GM12878 (cell line): Measurements from ENCODE around the gene IL4I1. TPM values are rescaled to one million over a fixed set of nuclear protein-coding genes. Genes with fewer than 3 reads are reported as not detected.

ENCODE experiments used
- BCL11A ChIP-seq: IDR thresholded peaks from 2 replicates; pipeline ENCODE4 v1.6.1; 2011; ENCODE audit warnings: low read depth, low read length
- CBX5 ChIP-seq: sonication (generic); IDR thresholded peaks from 2 replicates; pipeline ENCODE4 v1.6.1; 2016; ENCODE audit warnings: low read depth, moderate library complexity, mild to moderate bottlenecking, inconsistent platforms
- IRF4 ChIP-seq: IDR thresholded peaks from 2 replicates; pipeline ENCODE4 v1.6.1; 2011; ENCODE audit warnings: low read depth, low read length
- KDM1A ChIP-seq: fragments of 200-600 bp; sonication (generic); IDR thresholded peaks from 2 replicates; pipeline ENCODE4 v1.6.1; 2016; ENCODE audit warnings: borderline replicate concordance
- PKNOX1 ChIP-seq: fragments of 450-650 bp; IDR thresholded peaks from 2 replicates; pipeline ENCODE4 v1.6.1; 2016; ENCODE audit warnings: mild to moderate bottlenecking
- POLR2A ChIP-seq: IDR thresholded peaks from 2 replicates; pipeline ENCODE4 v1.6.1; 2011; ENCODE audit warnings: low read depth, mild to moderate bottlenecking, low read length
- SKIL ChIP-seq: fragments of 450-650 bp; IDR thresholded peaks from 2 replicates; pipeline ENCODE4 v1.6.1; 2017; ENCODE audit warnings: mild to moderate bottlenecking, low read depth, inconsistent platforms; ENCODE audit not compliant: poor library complexity, severe bottlenecking
- SMARCA5 ChIP-seq: fragments of 450-650 bp; IDR thresholded peaks from 2 replicates; pipeline ENCODE4 v1.6.1; 2017; ENCODE audit warnings: mild to moderate bottlenecking
- SUZ12 ChIP-seq: fragments of 200-600 bp; sonication (generic); IDR thresholded peaks from one replicate; pipeline ENCODE4 v1.6.1; 2018; ENCODE audit warnings: antibody characterized with exemption, mild to moderate bottlenecking; ENCODE audit not compliant: unreplicated experiment
- YBX1 ChIP-seq: fragments of 450-650 bp; IDR thresholded peaks from 2 replicates; pipeline ENCODE4 v1.6.1; 2016; ENCODE audit warnings: antibody characterized with exemption
- ZNF384 ChIP-seq: IDR thresholded peaks from 2 replicates; pipeline ENCODE4 v1.6.1; 2012; ENCODE audit warnings: low read depth, mild to moderate bottlenecking, low read length, improper control_type of control experiment, borderline replicate concordance
- polyA plus RNA-seq, 11 experiments: library from polyadenylated mRNA; depleted of rRNA in 4 of 11; unstranded in 6 of 11; stranded (reverse) in 5 of 11; fragments of >200 nt; fragmentation: Nextera tagmentation in 4 of 11; fragmentation: Illumina TruSeq in 1 of 11; extraction: Ambion mirVana in 4 of 11; extraction: Trizol in 1 of 11; gene quantifications; 1 replicate in 1 of 11; 2 replicates in 10 of 11; pipeline versions ENCODE4 v1.2.1 to v1.2.3, GENCODE V29; 2011 to 2016; ENCODE audit warnings: inconsistent platforms in 2 of 11, missing spikeins in 2 of 11, low read depth in 1 of 11
- total RNA-seq, 4 experiments: library from RNA; depleted of rRNA in 3 of 4; stranded (reverse); fragments of >200 nt in 3 of 4; fragmentation: Illumina TruSeq in 1 of 4; extraction: Trizol in 1 of 4; gene quantifications; 2 replicates each; pipeline versions ENCODE4 v1.2.1 to v1.2.3, GENCODE V29; 2013 to 2021
- TF ChIP-seq, protein P1 (sequence below): IDR thresholded peaks from 2 replicates; pipeline ENCODE4 v1.6.1; 2012; ENCODE audit warnings: improper control_type of control experiment, low read depth, low read length; ENCODE audit not compliant: insufficient replicate concordance
- TF ChIP-seq, protein P2 (sequence below): IDR thresholded peaks from 2 replicates; pipeline ENCODE4 v1.6.1; 2012; ENCODE audit warnings: low read depth, low read length, improper control_type of control experiment
- TF ChIP-seq, protein P3 (sequence below): fragments of 450-650 bp; IDR thresholded peaks from 2 replicates; pipeline ENCODE4 v1.6.1; 2018; ENCODE audit warnings: mild to moderate bottlenecking, low read depth, moderate library complexity; ENCODE audit not compliant: partially characterized antibody
- TF ChIP-seq, protein P4 (sequence below): IDR thresholded peaks from 2 replicates; pipeline ENCODE4 v1.6.1; 2011; ENCODE audit warnings: borderline replicate concordance, low read depth, mild to moderate bottlenecking, moderate library complexity, mixed read lengths, low read length; ENCODE audit not compliant: insufficient read depth; ENCODE audit errors: extremely low read length
- TF ChIP-seq, protein P5 (sequence below): fragments of 450-650 bp; IDR thresholded peaks from 2 replicates; pipeline ENCODE4 v1.6.1; 2016; ENCODE audit warnings: mild to moderate bottlenecking

The IL4I1 gene
- total and polyA plus RNA-seq, 10 of the 15 experiments (the other 5 are each of a cell fraction or from before 2014, with no cell fraction given): 0.62 to 83.8 (median 42.8) TPM

GRCh38 chr19:49843265-49843664, 53.4 kb downstream of the IL4I1 start (continued):
- TF ChIP-seq, protein P1, sequence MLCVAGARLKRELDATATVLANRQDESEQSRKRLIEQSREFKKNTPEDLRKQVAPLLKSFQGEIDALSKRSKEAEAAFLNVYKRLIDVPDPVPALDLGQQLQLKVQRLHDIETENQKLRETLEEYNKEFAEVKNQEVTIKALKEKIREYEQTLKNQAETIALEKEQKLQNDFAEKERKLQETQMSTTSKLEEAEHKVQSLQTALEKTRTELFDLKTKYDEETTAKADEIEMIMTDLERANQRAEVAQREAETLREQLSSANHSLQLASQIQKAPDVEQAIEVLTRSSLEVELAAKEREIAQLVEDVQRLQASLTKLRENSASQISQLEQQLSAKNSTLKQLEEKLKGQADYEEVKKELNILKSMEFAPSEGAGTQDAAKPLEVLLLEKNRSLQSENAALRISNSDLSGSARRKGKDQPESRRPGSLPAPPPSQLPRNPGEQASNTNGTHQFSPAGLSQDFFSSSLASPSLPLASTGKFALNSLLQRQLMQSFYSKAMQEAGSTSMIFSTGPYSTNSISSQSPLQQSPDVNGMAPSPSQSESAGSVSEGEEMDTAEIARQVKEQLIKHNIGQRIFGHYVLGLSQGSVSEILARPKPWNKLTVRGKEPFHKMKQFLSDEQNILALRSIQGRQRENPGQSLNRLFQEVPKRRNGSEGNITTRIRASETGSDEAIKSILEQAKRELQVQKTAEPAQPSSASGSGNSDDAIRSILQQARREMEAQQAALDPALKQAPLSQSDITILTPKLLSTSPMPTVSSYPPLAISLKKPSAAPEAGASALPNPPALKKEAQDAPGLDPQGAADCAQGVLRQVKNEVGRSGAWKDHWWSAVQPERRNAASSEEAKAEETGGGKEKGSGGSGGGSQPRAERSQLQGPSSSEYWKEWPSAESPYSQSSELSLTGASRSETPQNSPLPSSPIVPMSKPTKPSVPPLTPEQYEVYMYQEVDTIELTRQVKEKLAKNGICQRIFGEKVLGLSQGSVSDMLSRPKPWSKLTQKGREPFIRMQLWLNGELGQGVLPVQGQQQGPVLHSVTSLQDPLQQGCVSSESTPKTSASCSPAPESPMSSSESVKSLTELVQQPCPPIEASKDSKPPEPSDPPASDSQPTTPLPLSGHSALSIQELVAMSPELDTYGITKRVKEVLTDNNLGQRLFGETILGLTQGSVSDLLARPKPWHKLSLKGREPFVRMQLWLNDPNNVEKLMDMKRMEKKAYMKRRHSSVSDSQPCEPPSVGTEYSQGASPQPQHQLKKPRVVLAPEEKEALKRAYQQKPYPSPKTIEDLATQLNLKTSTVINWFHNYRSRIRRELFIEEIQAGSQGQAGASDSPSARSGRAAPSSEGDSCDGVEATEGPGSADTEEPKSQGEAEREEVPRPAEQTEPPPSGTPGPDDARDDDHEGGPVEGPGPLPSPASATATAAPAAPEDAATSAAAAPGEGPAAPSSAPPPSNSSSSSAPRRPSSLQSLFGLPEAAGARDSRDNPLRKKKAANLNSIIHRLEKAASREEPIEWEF: no peak
- TF ChIP-seq IRF4 (no peak), BCL11A (peak; percentile 49; the same call in 1 of the 2 replicates), PKNOX1 (no peak), KDM1A (no peak), POLR2A (no peak), YBX1 (no peak), SUZ12 (no peak), SMARCA5 (no peak), SKIL (no peak), ZNF384 (peak; percentile 72; the same call in 1 of the 2 replicates), CBX5 (no peak)
- TF ChIP-seq, protein P2, sequence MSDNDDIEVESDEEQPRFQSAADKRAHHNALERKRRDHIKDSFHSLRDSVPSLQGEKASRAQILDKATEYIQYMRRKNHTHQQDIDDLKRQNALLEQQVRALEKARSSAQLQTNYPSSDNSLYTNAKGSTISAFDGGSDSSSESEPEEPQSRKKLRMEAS: no peak
- TF ChIP-seq, protein P3, sequence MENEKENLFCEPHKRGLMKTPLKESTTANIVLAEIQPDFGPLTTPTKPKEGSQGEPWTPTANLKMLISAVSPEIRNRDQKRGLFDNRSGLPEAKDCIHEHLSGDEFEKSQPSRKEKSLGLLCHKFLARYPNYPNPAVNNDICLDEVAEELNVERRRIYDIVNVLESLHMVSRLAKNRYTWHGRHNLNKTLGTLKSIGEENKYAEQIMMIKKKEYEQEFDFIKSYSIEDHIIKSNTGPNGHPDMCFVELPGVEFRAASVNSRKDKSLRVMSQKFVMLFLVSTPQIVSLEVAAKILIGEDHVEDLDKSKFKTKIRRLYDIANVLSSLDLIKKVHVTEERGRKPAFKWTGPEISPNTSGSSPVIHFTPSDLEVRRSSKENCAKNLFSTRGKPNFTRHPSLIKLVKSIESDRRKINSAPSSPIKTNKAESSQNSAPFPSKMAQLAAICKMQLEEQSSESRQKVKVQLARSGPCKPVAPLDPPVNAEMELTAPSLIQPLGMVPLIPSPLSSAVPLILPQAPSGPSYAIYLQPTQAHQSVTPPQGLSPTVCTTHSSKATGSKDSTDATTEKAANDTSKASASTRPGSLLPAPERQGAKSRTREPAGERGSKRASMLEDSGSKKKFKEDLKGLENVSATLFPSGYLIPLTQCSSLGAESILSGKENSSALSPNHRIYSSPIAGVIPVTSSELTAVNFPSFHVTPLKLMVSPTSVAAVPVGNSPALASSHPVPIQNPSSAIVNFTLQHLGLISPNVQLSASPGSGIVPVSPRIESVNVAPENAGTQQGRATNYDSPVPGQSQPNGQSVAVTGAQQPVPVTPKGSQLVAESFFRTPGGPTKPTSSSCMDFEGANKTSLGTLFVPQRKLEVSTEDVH: no peak
- TF ChIP-seq, protein P4, sequence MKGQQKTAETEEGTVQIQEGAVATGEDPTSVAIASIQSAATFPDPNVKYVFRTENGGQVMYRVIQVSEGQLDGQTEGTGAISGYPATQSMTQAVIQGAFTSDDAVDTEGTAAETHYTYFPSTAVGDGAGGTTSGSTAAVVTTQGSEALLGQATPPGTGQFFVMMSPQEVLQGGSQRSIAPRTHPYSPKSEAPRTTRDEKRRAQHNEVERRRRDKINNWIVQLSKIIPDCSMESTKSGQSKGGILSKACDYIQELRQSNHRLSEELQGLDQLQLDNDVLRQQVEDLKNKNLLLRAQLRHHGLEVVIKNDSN: no peak
- TF ChIP-seq, protein P5, sequence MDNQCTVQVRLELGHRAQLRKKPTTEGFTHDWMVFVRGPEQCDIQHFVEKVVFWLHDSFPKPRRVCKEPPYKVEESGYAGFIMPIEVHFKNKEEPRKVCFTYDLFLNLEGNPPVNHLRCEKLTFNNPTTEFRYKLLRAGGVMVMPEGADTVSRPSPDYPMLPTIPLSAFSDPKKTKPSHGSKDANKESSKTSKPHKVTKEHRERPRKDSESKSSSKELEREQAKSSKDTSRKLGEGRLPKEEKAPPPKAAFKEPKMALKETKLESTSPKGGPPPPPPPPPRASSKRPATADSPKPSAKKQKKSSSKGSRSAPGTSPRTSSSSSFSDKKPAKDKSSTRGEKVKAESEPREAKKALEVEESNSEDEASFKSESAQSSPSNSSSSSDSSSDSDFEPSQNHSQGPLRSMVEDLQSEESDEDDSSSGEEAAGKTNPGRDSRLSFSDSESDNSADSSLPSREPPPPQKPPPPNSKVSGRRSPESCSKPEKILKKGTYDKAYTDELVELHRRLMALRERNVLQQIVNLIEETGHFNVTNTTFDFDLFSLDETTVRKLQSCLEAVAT: no peak; the same call in 1 of the 2 replicates
